Liver (tissue), 9 donors: ENCODE results near the gene CXCL14. TPM values are rescaled to one million over a fixed set of nuclear protein-coding genes. Genes with fewer than 3 reads are reported as not detected.

Experiments used
- DNase-seq: peaks from one replicate; pipeline ENCODE4 v3.0.0-alpha.2; 2017; ENCODE audit warnings: low spot score
- H3K27ac ChIP-seq, 2 donors: one replicate each; pipeline ENCODE4 v1.7.0; 2013; ENCODE audit warnings: inconsistent platforms in 2 of 2, low read length in 2 of 2, control low read depth in 1 of 2, low read depth in 1 of 2, mild to moderate bottlenecking in 1 of 2
- H3K27me3 ChIP-seq, 4 donors: one replicate each; pipeline versions ENCODE4 v1.6.1 to v1.7.0; 2013; ENCODE audit warnings: low read length in 3 of 4, inconsistent platforms in 1 of 4, mild to moderate bottlenecking in 1 of 4, moderate library complexity in 1 of 4; ENCODE audit not compliant: control insufficient read depth in 4 of 4, insufficient read depth in 4 of 4
- H3K36me3 ChIP-seq, 4 donors: one replicate each; pipeline versions ENCODE4 v1.6.1 to v1.7.0; 2013; ENCODE audit warnings: low read length in 3 of 4, mild to moderate bottlenecking in 3 of 4, low read depth in 1 of 4, moderate library complexity in 1 of 4; ENCODE audit not compliant: control insufficient read depth in 4 of 4, insufficient read depth in 3 of 4
- H3K4me1 ChIP-seq, 4 donors: one replicate each; pipeline versions ENCODE4 v1.6.1 to v1.7.0; 2013; ENCODE audit warnings: low read length in 3 of 4, mild to moderate bottlenecking in 3 of 4, moderate library complexity in 1 of 4; ENCODE audit not compliant: control insufficient read depth in 4 of 4, insufficient read depth in 4 of 4
- H3K4me3 ChIP-seq, 3 donors: one replicate each; pipeline versions ENCODE4 v1.6.1 to v1.7.0; 2013; ENCODE audit warnings: low read length in 3 of 3, control low read depth in 1 of 3, low read depth in 1 of 3, mild to moderate bottlenecking in 1 of 3
- H3K9ac ChIP-seq, 2 donors: one replicate each; pipeline ENCODE4 v1.7.0; 2013; ENCODE audit warnings: low read length in 2 of 2, mild to moderate bottlenecking in 2 of 2, moderate library complexity in 2 of 2, control low read depth in 1 of 2, low read depth in 1 of 2
- H3K9me3 ChIP-seq, 4 donors: one replicate each; pipeline versions ENCODE4 v1.6.1 to v1.7.0; 2013; ENCODE audit warnings: low read length in 3 of 4; ENCODE audit not compliant: control insufficient read depth in 4 of 4
- EGR1 ChIP-seq, 2 donors: IDR thresholded peaks; 2 replicates each; pipeline ENCODE4 v1.6.1; 2016 to 2018; ENCODE audit warnings: antibody characterized with exemption in 2 of 2, low read depth in 2 of 2
- FOXA1 ChIP-seq: IDR thresholded peaks from 2 replicates; pipeline ENCODE4 v1.6.1; 2016; ENCODE audit warnings: antibody characterized with exemption
- FOXA2 ChIP-seq: IDR thresholded peaks from 2 replicates; pipeline ENCODE4 v1.6.1; 2016; ENCODE audit warnings: antibody characterized with exemption
- GABPA ChIP-seq, 2 donors: IDR thresholded peaks in 1 of 2; conservative IDR thresholded peaks in 1 of 2; 2 replicates each; pipeline ENCODE4 v1.6.1; 2016; ENCODE audit warnings: antibody characterized with exemption in 2 of 2, mild to moderate bottlenecking in 1 of 2, moderate library complexity in 1 of 2
- HNF4A ChIP-seq, 2 donors: conservative IDR thresholded peaks; 2 replicates each; pipeline ENCODE4 v1.6.1; 2016; ENCODE audit warnings: antibody characterized with exemption in 2 of 2, mild to moderate bottlenecking in 2 of 2
- JUND ChIP-seq, 2 donors: IDR thresholded peaks; 2 replicates each; pipeline ENCODE4 v1.6.1; 2016; ENCODE audit warnings: antibody characterized with exemption in 2 of 2
- NR2F2 ChIP-seq: IDR thresholded peaks from 2 replicates; pipeline ENCODE4 v1.6.1; 2016; ENCODE audit warnings: antibody characterized with exemption
- RXRA ChIP-seq, 2 donors: IDR thresholded peaks; 2 replicates each; pipeline ENCODE4 v1.6.1; 2017 to 2018; ENCODE audit warnings: antibody characterized with exemption in 2 of 2, mild to moderate bottlenecking in 1 of 2
- SP1 ChIP-seq: IDR thresholded peaks from 2 replicates; pipeline ENCODE4 v1.6.1; 2018; ENCODE audit warnings: antibody characterized with exemption, mild to moderate bottlenecking
- TAF1 ChIP-seq: conservative IDR thresholded peaks from 2 replicates; pipeline ENCODE4 v1.6.1; 2016; ENCODE audit warnings: antibody characterized with exemption, mild to moderate bottlenecking
- YY1 ChIP-seq: IDR thresholded peaks from 2 replicates; pipeline ENCODE4 v1.6.1; 2016; ENCODE audit warnings: antibody characterized with exemption, mild to moderate bottlenecking
- WGBS: extraction: QIAGEN DNeasy Blood & Tissue Kit; methylation state at CpG from one replicate; pipeline ENCODE4 v1.1.7; 2013; 5-methylcytosine and 5-hydroxymethylcytosine counted together
- polyA plus RNA-seq, 2 donors: library from polyadenylated mRNA; stranded (reverse) in 1 of 2; unstranded in 1 of 2; fragments of 200-250 nt in 1 of 2; fragments of >200 nt in 1 of 2; fragmentation: Nextera tagmentation in 1 of 2; extraction: Ambion mirVana in 1 of 2; gene quantifications; one replicate each; pipeline versions ENCODE4 v1.2.1 to v1.2.3, GENCODE V29; 2013 to 2015
- total RNA-seq, 2 donors: library from RNA; depleted of rRNA; stranded (reverse); fragments of >200 nt; gene quantifications; one replicate each; pipeline ENCODE4 v1.2.3, GENCODE V29; 2014
- TF ChIP-seq, protein P1 (sequence below): fragments of 150-350 bp; IDR thresholded peaks from 2 replicates; pipeline ENCODE4 v1.5.1; 2017; ENCODE audit warnings: improper control_type of control experiment, low read depth, low read length; ENCODE audit not compliant: missing input control
- TF ChIP-seq, protein P2 (sequence below): IDR thresholded peaks from 2 replicates; pipeline ENCODE4 v1.6.1; 2016; ENCODE audit warnings: antibody characterized with exemption
- TF ChIP-seq, protein P3 (sequence below): IDR thresholded peaks from 2 replicates; pipeline ENCODE4 v1.6.1; 2016; ENCODE audit warnings: antibody characterized with exemption, mild to moderate bottlenecking
- TF ChIP-seq, protein P4 (sequence below): IDR thresholded peaks from 2 replicates; pipeline ENCODE4 v1.6.1; 2016; ENCODE audit warnings: antibody characterized with exemption
- TF ChIP-seq, protein P5 (sequence below): IDR thresholded peaks from 2 replicates; pipeline ENCODE4 v1.6.1; 2016; ENCODE audit warnings: antibody characterized with exemption
- donor health status: healthy.
- donor health status: healthy.
- donor health status: healthy.
- donor health status: healthy.
- donor health status: healthy.

CXCL14 gene, protein sequence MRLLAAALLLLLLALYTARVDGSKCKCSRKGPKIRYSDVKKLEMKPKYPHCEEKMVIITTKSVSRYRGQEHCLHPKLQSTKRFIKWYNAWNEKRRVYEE
- 1 to 10 TPM; 2.7 to 6.1 TPM for total RNA-seq
- 10 to 100 TPM; 10.4 to 13.7 TPM for polyA plus RNA-seq

DNA sequence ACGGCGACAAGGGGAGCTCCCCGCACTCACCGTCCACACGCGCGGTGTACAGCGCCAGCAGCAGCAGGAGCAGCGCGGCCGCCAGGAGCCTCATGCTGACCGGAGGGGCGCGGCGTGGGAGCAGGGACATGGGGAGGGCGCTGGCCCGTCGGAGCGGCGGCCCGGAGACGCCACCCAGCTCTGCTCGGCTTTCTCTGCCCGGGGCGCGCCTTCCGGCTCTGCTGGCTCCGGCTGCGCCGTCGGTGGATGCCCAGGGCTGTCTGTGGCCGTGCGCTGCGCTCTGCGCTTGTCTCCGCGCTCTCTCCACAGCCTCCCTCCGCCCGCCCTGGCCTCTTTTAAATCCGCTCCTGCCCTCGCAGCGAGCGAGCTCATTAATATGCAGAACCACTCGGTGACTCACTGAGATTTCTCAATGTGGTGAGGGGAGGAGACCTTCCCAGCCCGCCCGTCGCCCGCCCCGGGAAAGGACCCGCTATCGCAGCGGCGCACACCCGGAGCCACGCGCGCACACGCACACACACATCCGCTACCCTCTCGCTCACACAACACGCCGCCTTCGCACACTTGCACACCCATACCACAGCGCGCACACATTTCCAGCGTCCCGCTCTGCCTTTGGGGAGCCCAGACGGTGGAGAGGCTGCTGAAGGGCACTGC is at the start of gene CXCL14:
TSS of gene CXCL14 (minus strand) at position 307 of the 657 bp plus-strand sequence. CDS start at position 94, 213 bp downstream.
- H3K9me3 ChIP-seq, result peaks cover 0 to 3% (median 2%) of the 10 kb centered on the region in 4 donors
- no peaks in the 10 kb centered on the region for H3K36me3 ChIP-seq
- H3K4me1 ChIP-seq, result no peaks in the 10 kb centered on the region
- H3K4me3 ChIP-seq, result peak within 1 kb of the TSS in 2 of 3 donors; percentile 15 to 20
- peak within 1 kb of the TSS; percentile 46 to 58 for H3K27ac ChIP-seq
- DNase-seq, result no peak
- TF ChIP-seq, protein P1, sequence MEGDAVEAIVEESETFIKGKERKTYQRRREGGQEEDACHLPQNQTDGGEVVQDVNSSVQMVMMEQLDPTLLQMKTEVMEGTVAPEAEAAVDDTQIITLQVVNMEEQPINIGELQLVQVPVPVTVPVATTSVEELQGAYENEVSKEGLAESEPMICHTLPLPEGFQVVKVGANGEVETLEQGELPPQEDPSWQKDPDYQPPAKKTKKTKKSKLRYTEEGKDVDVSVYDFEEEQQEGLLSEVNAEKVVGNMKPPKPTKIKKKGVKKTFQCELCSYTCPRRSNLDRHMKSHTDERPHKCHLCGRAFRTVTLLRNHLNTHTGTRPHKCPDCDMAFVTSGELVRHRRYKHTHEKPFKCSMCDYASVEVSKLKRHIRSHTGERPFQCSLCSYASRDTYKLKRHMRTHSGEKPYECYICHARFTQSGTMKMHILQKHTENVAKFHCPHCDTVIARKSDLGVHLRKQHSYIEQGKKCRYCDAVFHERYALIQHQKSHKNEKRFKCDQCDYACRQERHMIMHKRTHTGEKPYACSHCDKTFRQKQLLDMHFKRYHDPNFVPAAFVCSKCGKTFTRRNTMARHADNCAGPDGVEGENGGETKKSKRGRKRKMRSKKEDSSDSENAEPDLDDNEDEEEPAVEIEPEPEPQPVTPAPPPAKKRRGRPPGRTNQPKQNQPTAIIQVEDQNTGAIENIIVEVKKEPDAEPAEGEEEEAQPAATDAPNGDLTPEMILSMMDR, result no peak
- TF ChIP-seq YY1 (no peak), RXRA (IDR thresholded peaks at IDR 0.05) (no peak), TAF1 (no peak), HNF4A (conservative IDR thresholded peaks at IDR 0.05) (no peak), FOXA1 (no peak)
- TF ChIP-seq, protein P2, sequence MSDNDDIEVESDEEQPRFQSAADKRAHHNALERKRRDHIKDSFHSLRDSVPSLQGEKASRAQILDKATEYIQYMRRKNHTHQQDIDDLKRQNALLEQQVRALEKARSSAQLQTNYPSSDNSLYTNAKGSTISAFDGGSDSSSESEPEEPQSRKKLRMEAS, result no peak
- TF ChIP-seq, protein P3, sequence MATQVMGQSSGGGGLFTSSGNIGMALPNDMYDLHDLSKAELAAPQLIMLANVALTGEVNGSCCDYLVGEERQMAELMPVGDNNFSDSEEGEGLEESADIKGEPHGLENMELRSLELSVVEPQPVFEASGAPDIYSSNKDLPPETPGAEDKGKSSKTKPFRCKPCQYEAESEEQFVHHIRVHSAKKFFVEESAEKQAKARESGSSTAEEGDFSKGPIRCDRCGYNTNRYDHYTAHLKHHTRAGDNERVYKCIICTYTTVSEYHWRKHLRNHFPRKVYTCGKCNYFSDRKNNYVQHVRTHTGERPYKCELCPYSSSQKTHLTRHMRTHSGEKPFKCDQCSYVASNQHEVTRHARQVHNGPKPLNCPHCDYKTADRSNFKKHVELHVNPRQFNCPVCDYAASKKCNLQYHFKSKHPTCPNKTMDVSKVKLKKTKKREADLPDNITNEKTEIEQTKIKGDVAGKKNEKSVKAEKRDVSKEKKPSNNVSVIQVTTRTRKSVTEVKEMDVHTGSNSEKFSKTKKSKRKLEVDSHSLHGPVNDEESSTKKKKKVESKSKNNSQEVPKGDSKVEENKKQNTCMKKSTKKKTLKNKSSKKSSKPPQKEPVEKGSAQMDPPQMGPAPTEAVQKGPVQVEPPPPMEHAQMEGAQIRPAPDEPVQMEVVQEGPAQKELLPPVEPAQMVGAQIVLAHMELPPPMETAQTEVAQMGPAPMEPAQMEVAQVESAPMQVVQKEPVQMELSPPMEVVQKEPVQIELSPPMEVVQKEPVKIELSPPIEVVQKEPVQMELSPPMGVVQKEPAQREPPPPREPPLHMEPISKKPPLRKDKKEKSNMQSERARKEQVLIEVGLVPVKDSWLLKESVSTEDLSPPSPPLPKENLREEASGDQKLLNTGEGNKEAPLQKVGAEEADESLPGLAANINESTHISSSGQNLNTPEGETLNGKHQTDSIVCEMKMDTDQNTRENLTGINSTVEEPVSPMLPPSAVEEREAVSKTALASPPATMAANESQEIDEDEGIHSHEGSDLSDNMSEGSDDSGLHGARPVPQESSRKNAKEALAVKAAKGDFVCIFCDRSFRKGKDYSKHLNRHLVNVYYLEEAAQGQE, result no peak
- H3K27me3 ChIP-seq, result peaks cover 0 to 12% (median 6%) of the 10 kb centered on the region in 4 donors
- 3% methylated on average over 68 of the region's 68 CpGs for WGBS
- H3K9ac ChIP-seq, result no peak within 1 kb of the TSS

DNA sequence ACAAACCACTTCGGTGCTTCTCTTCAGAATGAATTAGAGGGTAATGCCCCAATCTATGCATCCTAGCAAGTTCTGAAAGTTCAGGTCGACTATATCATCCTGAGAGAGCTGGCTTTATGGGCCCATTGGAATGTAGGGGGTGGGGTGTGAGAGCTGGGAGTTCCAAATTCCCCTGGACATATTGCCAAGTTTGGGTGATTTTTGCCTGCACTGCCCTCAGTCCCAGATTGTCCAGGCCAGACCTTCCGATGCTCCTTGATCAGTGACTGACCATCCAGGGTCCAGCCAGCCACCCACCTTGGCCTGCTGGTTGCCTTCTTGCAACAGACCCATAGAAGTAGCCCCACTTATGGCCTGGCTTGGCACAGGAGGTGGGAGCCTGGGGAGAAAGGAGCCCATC is 47.8 kb upstream of the CXCL14 start:
- no peak overlapping the region for H3K9ac ChIP-seq
- H3K27ac ChIP-seq, result no peak overlapping the region
- H3K4me1 ChIP-seq, result no peaks in the 10 kb centered on the region
- DNase-seq, result no peak
- H3K4me3 ChIP-seq, result no peak overlapping the region
- 80% methylated on average over 3 of the region's 3 CpGs for WGBS
- H3K27me3 ChIP-seq, result no peaks in the 10 kb centered on the region
- H3K36me3 ChIP-seq, result no peaks in the 10 kb centered on the region
- no peaks in the 10 kb centered on the region for H3K9me3 ChIP-seq
- TF ChIP-seq EGR1 (IDR thresholded peaks at IDR 0.05; ENCODE audit: low read depth in 2 of 2), result no peak
- no peak for TF ChIP-seq SP1
- no peak for TF ChIP-seq TAF1
- TF ChIP-seq, protein P2, result no peak
- TF ChIP-seq, protein P4, sequence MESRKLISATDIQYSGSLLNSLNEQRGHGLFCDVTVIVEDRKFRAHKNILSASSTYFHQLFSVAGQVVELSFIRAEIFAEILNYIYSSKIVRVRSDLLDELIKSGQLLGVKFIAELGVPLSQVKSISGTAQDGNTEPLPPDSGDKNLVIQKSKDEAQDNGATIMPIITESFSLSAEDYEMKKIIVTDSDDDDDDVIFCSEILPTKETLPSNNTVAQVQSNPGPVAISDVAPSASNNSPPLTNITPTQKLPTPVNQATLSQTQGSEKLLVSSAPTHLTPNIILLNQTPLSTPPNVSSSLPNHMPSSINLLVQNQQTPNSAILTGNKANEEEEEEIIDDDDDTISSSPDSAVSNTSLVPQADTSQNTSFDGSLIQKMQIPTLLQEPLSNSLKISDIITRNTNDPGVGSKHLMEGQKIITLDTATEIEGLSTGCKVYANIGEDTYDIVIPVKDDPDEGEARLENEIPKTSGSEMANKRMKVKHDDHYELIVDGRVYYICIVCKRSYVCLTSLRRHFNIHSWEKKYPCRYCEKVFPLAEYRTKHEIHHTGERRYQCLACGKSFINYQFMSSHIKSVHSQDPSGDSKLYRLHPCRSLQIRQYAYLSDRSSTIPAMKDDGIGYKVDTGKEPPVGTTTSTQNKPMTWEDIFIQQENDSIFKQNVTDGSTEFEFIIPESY, result no peak
- TF ChIP-seq JUND (IDR thresholded peaks at IDR 0.05), result no peak
- no peak for TF ChIP-seq NR2F2
- TF ChIP-seq, protein P1, result no peak
- TF ChIP-seq YY1, result no peak
- TF ChIP-seq FOXA2, result no peak
- TF ChIP-seq, protein P5, sequence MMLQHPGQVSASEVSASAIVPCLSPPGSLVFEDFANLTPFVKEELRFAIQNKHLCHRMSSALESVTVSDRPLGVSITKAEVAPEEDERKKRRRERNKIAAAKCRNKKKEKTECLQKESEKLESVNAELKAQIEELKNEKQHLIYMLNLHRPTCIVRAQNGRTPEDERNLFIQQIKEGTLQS, result no peak
- TF ChIP-seq HNF4A (conservative IDR thresholded peaks at IDR 0.05), result no peak
- no peak for TF ChIP-seq RXRA (IDR thresholded peaks at IDR 0.05)
- TF ChIP-seq GABPA (IDR thresholded peaks at IDR 0.05 in 1 of 2, conservative IDR thresholded peaks at IDR 0.05 in 1 of 2), result no peak
